Fibroblast of skin of left biceps (primary cell): ENCODE results near the gene FGF10.

ENCODE experiments used
- DNase-seq, 2 experiments: peaks; one replicate each; pipeline ENCODE4 v3.0.0-alpha.2; 2013; ENCODE audit warnings: low read depth in 2 of 2

The FGF10 gene

DNA sequence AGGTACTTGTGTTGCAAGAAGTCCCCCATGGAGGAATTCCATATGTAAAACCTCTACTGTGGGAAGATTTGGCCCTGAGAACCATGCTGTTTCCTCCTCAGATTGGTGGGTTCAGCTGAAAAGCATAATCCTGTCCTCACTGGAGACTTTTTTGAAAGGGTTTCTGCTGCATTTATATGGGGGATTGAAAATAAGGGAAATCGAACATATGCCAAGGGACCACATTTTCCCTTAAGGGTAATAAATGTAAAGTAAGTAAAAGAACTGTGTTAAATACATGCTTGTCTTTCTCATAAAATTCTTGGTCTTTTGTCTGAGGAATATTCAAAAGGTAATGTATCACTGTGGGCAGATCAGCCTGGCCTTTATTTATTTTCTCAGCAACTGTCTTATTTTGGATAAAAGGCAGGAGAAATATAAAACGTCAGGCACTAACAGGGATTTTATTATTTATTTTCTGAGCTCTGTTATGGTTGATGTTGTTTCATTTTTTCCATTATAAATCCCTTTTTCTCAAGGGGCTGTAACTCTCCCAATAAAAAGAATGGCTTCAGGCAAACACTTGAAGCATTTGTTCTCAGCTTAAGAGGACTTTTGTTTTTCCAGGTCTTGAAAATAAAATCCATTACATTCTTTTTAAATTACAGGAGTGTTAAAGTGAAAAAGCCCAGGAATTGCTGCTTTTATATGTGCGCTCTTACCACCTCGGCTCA is 131.4 kb downstream of the FGF10 start:
- DNase-seq: no peak

DNA sequence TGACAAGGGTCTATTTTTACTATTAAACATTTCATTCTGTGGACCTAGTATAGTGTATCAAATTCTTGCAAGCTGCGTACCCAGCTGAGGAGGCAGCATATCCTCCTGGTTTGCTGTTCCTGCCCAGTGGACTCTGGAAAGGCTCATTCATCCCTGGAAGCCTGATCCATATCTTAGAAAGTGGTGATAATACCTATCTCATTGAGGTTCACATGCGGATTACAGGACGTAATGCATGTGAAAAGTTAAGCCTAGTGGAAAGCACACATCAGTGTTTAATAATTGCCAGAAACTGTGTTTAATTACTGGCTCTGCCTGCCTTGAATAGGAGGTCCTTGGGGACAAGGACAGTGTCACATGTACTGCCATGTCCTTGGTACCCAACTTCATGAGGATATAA is 132.0 kb downstream of the FGF10 start:
- DNase-seq: no peak
